ENCODE results near the gene NUMB.
"Not testable (repeated sequence)": the region's sequence is repeated elsewhere in the genome, so short reads cannot be mapped to it uniquely, and the experiment has no call there.

NUMB gene

DNA sequence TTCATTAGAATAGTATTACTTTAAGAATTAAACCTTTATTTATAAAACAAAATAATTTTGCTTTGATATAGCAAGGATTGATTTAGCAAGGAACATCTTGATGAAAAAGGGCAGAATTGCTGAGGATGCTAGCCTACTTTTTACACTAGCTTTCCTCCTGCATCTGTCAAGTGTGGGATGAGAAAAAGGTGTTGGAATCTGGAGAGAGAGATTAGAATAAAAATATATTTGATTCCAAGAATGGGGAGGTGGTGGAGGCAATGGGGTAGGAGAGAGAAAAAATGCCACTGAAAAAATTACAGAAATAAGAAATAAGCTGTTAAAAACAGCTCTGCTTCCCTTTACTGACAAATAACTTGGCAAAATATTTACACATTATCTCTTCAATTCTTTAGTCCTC, 98.9 kb downstream of the NUMB start:
- no peak for DNase-seq (ENCODE audit: low read depth)

GRCh38 chr14:73358187-73358586, 100.2 kb downstream of the NUMB start:
- no peak for DNase-seq (ENCODE audit: low read depth)

DNA sequence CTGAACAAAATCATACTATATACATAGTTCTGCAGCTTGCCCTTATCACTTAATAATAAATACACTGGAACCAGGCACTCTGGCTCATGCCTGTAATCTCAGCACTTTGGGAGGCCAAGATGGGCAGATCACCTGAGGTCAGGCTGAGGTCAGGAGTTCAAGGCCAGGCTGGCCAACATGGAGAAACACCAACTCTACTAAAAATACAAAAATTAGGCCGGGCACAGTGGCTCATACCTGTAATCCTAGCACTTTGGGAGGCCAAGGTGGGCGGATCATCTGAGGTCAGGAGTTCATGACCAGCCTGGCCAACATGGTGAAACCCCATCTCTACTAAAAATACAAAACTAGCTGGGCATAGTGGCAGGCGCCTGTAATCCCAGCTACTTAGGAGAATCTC, 109.3 kb downstream of the NUMB start:
- not testable (repeated sequence) for DNase-seq (ENCODE audit: low read depth)

- DNase-seq (ENCODE audit: low read depth): no peak
Measured at GRCh38 chr14:73344319-73344718, 114.0 kb downstream of the NUMB start.

DNA sequence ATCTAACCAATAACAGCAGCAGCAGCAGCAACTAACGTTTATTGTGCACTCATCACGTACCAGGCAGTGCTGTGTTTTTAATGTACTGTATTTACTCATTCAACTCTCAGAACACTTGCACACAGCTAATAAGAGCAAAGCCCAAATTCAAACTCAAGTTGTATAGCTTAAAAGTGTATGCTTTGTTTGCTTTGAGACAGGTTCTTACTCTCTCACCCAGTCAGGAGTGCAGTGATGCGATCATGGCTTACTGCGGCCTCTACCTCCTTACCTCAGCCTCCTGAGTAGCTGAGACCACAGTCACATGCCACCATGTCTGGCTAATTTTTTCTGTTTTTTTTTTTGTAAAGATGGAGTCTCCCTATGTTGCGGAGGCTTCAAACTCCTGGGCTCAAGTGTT, 115.7 kb downstream of the NUMB start:
- DNase-seq (ENCODE audit: low read depth): no peak

- DNase-seq (ENCODE audit: low read depth): no peak
Measured at GRCh38 chr14:73339846-73340595, 118.3 kb downstream of the NUMB start.

- DNase-seq (ENCODE audit: low read depth): no peak
Measured at GRCh38 chr14:73339206-73339605, 119.1 kb downstream of the NUMB start.

DNA sequence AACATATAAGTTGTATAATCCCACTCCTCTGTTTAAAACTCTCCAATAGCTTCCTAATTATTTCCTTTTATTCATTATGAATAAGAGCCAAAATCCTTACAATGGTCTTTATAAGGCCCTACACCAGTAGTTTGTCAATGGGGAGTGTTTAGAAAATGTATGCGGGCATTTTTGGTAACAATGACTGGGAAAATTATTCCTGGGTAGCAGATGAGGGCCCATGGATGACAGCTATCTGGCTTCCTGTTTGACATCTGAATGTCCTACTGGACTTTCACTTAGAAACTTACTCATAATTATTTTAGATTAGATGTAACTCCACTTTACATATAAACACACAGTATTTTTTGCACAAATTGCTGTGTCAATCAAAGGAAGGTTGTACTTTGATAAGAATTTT, 119.8 kb downstream of the NUMB start:
- DNase-seq (ENCODE audit: low read depth): no peak

- DNase-seq (ENCODE audit: low read depth): no peak
Measured at GRCh38 chr14:73333031-73333430, 125.3 kb downstream of the NUMB start.

- DNase-seq (ENCODE audit: low read depth): no peak
Measured at GRCh38 chr14:73325630-73326299, 132.6 kb downstream of the NUMB start.

- no peak for DNase-seq (ENCODE audit: low read depth)
Measured at GRCh38 chr14:73325063-73325462, 133.3 kb downstream of the NUMB start.

DNA sequence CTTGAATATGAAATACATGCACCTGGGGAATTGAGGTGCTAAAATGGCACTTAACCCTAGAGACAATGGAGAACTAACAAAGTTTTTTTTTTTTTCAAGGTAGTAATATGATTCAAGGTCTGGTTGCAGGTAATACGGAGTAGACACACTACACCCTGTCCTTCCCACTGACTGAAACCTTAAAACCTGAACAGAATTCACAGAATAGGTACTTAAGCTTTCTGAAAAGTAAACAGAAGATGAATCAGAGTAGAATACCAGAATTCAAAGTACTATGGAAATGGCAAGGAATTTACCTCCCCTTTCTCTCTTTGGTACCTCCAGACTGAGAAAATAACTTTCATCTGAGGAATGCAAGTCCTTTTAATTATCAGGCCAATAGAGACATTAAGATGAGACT, 133.8 kb downstream of the NUMB start:
- DNase-seq (ENCODE audit: low read depth): no peak

DNA sequence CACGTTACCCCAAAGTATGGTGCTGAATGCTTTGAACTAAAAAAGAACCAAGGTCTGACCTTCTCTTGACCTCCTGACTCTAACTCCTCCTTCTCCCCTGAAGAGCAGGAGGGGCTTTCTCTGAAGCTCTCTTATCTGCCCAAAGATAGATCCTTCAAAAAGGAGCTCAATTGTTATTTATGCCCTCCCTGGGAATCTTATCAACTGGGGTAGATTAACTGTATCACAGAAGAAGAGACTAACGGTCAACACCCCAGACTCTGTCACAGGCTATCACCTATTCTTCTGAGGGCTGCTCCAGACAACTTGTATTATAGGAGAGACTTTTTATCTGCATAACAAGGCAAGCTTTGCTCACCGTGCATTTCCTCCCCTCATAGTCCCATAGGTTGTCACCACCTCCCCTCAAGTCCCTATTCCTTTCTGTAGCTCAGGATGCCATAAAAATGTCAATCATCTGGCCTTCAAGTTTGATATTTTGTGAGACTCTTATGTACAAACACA, 134.4 kb downstream of the NUMB start:
- DNase-seq (ENCODE audit: low read depth): peak; percentile 24

DNA sequence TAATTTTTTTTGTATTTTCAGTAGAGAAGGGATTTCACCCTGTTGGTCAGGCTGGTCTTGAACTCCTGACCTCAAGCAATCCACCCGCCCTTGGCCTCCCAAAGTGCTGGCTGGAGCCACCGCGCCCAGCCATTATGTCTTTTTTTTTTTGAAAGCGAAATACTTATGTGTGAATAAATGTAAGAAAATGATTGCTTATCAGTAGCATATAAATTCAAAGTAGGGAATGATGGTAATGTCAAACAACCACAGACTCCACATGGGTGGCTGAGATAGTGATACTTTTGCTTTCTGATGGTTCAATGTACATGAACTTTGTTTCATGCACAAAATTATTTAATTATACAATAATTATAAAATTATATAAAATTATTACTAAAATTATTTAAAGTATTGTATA, 145.2 kb downstream of the NUMB start:
- no peak for DNase-seq (ENCODE audit: low read depth)

- no peak for DNase-seq (ENCODE audit: low read depth)
Measured at GRCh38 chr14:73312687-73313086, 145.7 kb downstream of the NUMB start.

DNA sequence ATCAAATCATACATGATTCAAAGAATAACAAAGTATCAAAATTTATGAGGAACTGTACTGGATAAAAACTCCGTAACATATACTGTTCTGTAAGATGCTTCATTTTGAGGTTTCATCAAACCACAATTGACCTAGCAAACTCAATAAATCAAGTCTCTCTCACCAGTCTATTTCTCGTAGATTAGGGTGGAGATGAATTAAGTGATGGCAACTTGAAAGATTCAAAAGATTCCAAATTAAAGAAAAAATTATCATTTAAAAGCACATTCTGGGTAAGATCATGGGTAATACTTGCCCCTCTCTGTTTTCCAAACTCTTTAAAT, 146.7 kb downstream of the NUMB start:
- peak; percentile 84 for DNase-seq (ENCODE audit: low read depth)

DNA sequence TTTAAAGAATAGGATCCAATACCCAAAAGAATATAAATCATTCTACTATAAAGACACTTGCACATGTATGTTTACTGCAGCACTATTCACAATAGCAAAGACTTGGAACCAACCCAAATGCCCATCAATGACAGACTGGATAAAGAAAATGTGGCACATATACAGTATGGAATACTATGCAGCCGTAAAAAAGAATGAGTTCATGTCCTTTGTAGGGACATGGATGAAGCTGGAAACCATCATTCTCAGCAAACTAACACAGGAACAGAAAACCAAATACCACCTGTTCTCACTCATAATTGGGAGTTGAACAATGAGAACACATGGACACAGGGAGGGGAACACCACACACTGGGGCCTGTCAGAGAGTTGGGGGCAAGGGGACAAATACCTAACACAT, 149.1 kb downstream of the NUMB start:
- DNase-seq (ENCODE audit: low read depth): not testable (repeated sequence)

GRCh38 chr14:73307261-73307660, 151.1 kb downstream of the NUMB start:
- DNase-seq (ENCODE audit: low read depth): no peak

GRCh38 chr14:73305499-73305898, 152.8 kb downstream of the NUMB start:
- no peak for DNase-seq (ENCODE audit: low read depth)

DNA sequence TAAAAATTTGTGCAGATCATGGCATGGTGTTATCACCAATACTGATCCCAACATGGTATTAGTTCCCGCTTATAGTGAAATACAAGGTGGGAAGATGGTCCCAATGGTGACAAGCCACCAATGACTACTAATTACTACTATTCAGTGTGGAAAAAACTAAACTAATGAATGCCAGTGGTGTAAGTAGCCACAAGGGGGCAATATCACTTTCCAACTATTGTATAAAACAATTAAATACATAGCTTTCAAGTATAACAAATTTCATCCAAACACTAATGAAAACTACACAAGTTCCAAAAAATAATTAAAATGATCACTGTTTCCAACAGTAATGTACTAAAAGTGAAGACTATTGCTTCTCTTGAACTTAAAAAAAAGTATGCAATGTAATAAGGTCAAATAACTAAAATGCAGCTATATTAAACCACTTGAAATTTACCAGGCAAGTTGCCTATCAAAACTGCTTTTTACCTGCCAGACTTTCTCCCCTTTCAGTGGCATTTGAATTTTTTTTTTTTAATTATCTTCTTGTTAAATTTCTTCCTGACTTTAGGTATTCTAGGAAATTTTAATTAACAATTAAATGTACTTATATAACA, 163.0 kb downstream of the NUMB start:
- peak; percentile 44 for DNase-seq (ENCODE audit: low read depth)

DNA sequence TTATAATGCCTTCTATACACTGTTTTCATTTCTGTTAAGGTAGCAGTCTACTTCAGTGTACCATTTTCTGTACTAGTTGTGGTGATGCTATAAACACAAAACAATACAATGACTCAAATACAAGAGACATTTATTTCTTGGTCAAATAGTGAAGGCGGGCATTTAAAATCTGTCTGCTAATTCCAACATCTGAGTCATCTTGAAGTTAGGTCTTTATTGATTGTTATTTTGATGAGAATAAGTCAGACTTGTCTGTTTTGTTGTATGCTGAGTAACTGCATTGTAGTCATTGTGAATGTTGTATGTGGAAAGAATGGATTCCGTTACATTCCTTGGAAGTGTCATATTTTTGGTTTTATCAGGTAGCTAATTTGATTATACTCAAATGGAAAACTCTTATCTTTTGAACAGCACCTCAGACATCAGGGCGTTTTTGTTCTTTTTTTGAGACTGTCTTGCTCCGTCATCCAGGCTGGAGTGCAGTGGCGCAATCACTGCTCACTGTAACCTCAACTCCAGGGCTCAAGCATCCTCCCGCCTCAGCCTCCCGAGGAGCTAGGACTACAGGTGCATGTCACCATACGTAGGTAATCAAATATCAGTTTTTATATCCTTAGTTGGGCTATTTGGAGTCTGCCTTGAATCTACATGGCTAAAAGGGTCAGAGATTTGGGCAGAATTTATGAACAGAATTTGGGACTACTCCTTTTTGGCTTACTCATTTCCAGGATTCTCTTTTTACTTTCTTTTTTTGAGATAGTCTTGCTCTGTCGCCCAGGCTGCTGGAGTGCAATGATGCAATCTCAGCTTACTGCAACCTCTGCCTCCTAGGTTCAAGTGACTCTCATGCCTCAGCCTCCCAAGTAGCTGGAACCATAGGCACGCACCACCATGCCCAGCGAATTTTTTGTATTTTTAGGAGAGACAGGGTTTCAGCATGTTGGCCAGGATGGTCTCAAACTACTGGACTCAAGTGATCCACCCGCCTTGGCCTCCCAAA, 164.3 kb downstream of the NUMB start:
- DNase-seq (ENCODE audit: low read depth): no peak

GRCh38 chr14:73290279-73290678, 168.1 kb downstream of the NUMB start:
- no peak for DNase-seq (ENCODE audit: low read depth)

All from amniotic epithelial cell (primary cell).